ENCODE measurements around the gene ST13. TPM values are rescaled to one million over a fixed set of nuclear protein-coding genes. Genes with fewer than 3 reads are reported as not detected.

The ST13 gene
- total RNA-seq (2021; ENCODE audit: unreplicated experiment) (301 TPM), Bru-seq, nascent RNA (percentile 90 among the genes with signal in this experiment), BruChase-seq, experiment 1, labeled RNA remaining after a 6-hour chase (percentile 96 among the genes with signal in this experiment), BruChase-seq, experiment 2, labeled RNA remaining after a 2-hour chase (percentile 91 among the genes with signal in this experiment)
- polyA plus RNA-seq (2012), result 231 and 283 TPM in 2 replicates
- long read RNA-seq, transcript ST13-201 (12 exons, 3,595 nt), result major isoform, 352 of 412 reads
- long read RNA-seq, partial matches to known transcripts, result 24 of 412 reads
- long read RNA-seq, other reads (novel, unspliced or antisense), result 36 of 412 reads

- DNase-seq (ENCODE audit: low read depth, low spot score) (peak; percentile 92), ATAC-seq (peak; percentile 97)
- Histone ChIP-seq H3K79me2 (ENCODE audit: insufficient read depth, low read length) (peaks cover 95% of the 10 kb centered on the region), H4K20me1 (ENCODE audit: insufficient read depth) (peaks cover 10% of the 10 kb centered on the region; the same call in 1 of the 2 replicates), H3K4me3 (replicated peaks in 1 of 2; ENCODE audit: low read depth in 1 of 2, low read length in 2 of 2) (peak within 1 kb of the TSS; percentile 99), H3K4me2 (ENCODE audit: low read length) (peak within 1 kb of the TSS; percentile 87), H3K27ac (ENCODE audit: low read depth, low read length) (peak within 1 kb of the TSS; percentile 92), H3K36me3 (ENCODE audit: control insufficient read depth in 1 of 2, insufficient read depth in 2 of 2, low read length in 2 of 2) (peaks cover 5 to 6% of the 10 kb centered on the region in 2 experiments; a peak in 3 of 4 replicates), H3K27me3 (ENCODE audit: insufficient read depth, low read length) (no peaks in the 10 kb centered on the region), H2AFZ (ENCODE audit: low read depth, low read length, poor library complexity, severe bottlenecking) (no peak within 1 kb of the TSS), H3K9me2 (ENCODE audit: insufficient read depth) (no peaks in the 10 kb centered on the region), H3K9ac (ENCODE audit: low read length) (peak within 1 kb of the TSS; percentile 99), H3K4me1 (ENCODE audit: control insufficient read depth in 1 of 2, insufficient read depth in 2 of 2, low read length in 2 of 2) (peaks cover 9 to 15% of the 10 kb centered on the region in 2 experiments), H3K9me3 (ENCODE audit: control insufficient read depth in 1 of 2, insufficient read depth in 1 of 2, low read depth in 1 of 2, low read length in 2 of 2) (no peaks in the 10 kb centered on the region)
- POLR2A ChIA-PET, result interaction anchor here (1.0 to 1.2 kb wide), 3 partner anchors 11 to 733 kb away, joined by 3 to 9 read pairs (median 4); partner anchors contain the start of gene PMM1
- RAD21 ChIA-PET (ENCODE audit: low non-redundant PET in 1 of 2, low total read pairs in 2 of 2, uncharacterized antibody in 2 of 2, unreplicated experiment in 2 of 2), result interaction anchor here in 1 of 2 experiments (0.8 kb wide), 1 partner anchor 174 kb away, joined by 3 read pairs; no protein-coding TSS in a partner anchor
- peak; percentile 57 for TF ChIP-seq MAX (IDR thresholded peaks at IDR 0.05)
- peak; percentile 83 for TF ChIP-seq POLR2AphosphoS5 (IDR thresholded peaks at IDR 0.05; ENCODE audit: low read depth, low read length)
- TF ChIP-seq RAD21 (IDR thresholded peaks at IDR 0.05; ENCODE audit: low read depth), result no peak
- TF ChIP-seq SIN3A (IDR thresholded peaks at IDR 0.05; ENCODE audit: low read depth), result peak; percentile 70; the same call in 1 of the 2 replicates
- no peak for TF ChIP-seq ELF1 (IDR thresholded peaks at IDR 0.05; ENCODE audit: borderline replicate concordance, low read depth)
- TF ChIP-seq, protein P1, sequence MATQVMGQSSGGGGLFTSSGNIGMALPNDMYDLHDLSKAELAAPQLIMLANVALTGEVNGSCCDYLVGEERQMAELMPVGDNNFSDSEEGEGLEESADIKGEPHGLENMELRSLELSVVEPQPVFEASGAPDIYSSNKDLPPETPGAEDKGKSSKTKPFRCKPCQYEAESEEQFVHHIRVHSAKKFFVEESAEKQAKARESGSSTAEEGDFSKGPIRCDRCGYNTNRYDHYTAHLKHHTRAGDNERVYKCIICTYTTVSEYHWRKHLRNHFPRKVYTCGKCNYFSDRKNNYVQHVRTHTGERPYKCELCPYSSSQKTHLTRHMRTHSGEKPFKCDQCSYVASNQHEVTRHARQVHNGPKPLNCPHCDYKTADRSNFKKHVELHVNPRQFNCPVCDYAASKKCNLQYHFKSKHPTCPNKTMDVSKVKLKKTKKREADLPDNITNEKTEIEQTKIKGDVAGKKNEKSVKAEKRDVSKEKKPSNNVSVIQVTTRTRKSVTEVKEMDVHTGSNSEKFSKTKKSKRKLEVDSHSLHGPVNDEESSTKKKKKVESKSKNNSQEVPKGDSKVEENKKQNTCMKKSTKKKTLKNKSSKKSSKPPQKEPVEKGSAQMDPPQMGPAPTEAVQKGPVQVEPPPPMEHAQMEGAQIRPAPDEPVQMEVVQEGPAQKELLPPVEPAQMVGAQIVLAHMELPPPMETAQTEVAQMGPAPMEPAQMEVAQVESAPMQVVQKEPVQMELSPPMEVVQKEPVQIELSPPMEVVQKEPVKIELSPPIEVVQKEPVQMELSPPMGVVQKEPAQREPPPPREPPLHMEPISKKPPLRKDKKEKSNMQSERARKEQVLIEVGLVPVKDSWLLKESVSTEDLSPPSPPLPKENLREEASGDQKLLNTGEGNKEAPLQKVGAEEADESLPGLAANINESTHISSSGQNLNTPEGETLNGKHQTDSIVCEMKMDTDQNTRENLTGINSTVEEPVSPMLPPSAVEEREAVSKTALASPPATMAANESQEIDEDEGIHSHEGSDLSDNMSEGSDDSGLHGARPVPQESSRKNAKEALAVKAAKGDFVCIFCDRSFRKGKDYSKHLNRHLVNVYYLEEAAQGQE (IDR thresholded peaks at IDR 0.05; ENCODE audit: low read depth), result no peak
- TF ChIP-seq ZNF274 (IDR thresholded peaks at IDR 0.05; ENCODE audit: low read depth, low read length), result no peak
- peak; percentile 76 for TF ChIP-seq ZFX (IDR thresholded peaks at IDR 0.05)
- peak; percentile 39 for TF ChIP-seq TCF7L2 (IDR thresholded peaks at IDR 0.05; ENCODE audit: borderline replicate concordance, extremely low read depth, insufficient read depth, insufficient read length)
- peak; percentile 69 for TF ChIP-seq EGR1 (IDR thresholded peaks at IDR 0.05; ENCODE audit: low read depth)
- peak; percentile 64 for TF ChIP-seq POLR2A (IDR thresholded peaks at IDR 0.05; ENCODE audit: borderline replicate concordance, extremely low read depth, insufficient read depth, insufficient read length)
- peak; percentile 75; the same call in 1 of the 2 replicates for TF ChIP-seq SP1 (IDR thresholded peaks at IDR 0.05; ENCODE audit: low read depth)
- TF ChIP-seq, protein P2, sequence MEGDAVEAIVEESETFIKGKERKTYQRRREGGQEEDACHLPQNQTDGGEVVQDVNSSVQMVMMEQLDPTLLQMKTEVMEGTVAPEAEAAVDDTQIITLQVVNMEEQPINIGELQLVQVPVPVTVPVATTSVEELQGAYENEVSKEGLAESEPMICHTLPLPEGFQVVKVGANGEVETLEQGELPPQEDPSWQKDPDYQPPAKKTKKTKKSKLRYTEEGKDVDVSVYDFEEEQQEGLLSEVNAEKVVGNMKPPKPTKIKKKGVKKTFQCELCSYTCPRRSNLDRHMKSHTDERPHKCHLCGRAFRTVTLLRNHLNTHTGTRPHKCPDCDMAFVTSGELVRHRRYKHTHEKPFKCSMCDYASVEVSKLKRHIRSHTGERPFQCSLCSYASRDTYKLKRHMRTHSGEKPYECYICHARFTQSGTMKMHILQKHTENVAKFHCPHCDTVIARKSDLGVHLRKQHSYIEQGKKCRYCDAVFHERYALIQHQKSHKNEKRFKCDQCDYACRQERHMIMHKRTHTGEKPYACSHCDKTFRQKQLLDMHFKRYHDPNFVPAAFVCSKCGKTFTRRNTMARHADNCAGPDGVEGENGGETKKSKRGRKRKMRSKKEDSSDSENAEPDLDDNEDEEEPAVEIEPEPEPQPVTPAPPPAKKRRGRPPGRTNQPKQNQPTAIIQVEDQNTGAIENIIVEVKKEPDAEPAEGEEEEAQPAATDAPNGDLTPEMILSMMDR (IDR thresholded peaks at IDR 0.05 in 2 of 3, conservative IDR thresholded peaks at IDR 0.05 in 1 of 3; ENCODE audit: borderline replicate concordance in 1 of 3, insufficient read depth in 1 of 3, low read depth in 2 of 3, low read length in 2 of 3), result peak in 1 of 3 experiments; percentile 20; a peak in 1 of 6 replicates
- TF ChIP-seq SRF (IDR thresholded peaks at IDR 0.05; ENCODE audit: low read depth), result peak; percentile 85
- intact Hi-C loops (cut with micrococcal nuclease), result no loop called here
- no TSS peak for BruUV-seq (replicated peaks)
- CTCF ChIA-PET, result no interaction called here
Measured at GRCh38 chr22:40856513-40857308, at the start of gene ST13, which contains the start of gene XPNPEP3. Gene ST13 (minus strand): TSS chr22:40856639. CDS start chr22:40856540, 99 bp downstream. Gene XPNPEP3 (plus strand): TSS chr22:40857148. CDS start chr22:40857182, 34 bp downstream.

Data from HCT116 (cell line).